Measurements from ENCODE around the gene COX11. TPM values are rescaled to one million over a fixed set of nuclear protein-coding genes. Genes with fewer than 3 reads are reported as not detected.

Gene COX11
- total RNA-seq, 1 donor from 2014 or later: 60.4 TPM

GRCh38 chr17:54920819-54921218 is 47.6 kb downstream of the COX11 start:
- intact Hi-C loops (cut with DNase I): no loop called here
- no peak for DNase-seq (ENCODE audit: missing footprints)
- no peak for ATAC-seq

DNA sequence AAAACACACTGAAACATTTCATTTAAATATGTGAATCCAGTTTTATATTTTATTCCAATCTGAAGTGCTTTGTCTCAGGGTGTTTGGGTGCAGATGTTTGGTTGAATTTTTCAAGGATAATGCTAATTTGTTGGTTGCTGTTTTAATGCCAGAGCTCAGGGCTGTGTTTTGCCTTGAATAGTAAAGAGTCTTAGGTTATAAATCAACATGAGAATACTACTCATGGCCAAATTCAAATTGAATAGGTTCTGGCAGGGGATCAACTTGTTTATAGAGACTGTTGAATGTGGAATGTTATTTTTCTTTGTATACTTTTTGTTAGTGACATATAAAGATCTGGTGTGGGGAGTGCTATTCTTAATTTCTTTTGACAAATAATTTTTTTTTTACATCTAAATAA is 49.0 kb downstream of the COX11 start:
- ATAC-seq: no peak
- intact Hi-C loops (cut with DNase I): no loop called here
- no peak for DNase-seq (ENCODE audit: missing footprints)

DNA sequence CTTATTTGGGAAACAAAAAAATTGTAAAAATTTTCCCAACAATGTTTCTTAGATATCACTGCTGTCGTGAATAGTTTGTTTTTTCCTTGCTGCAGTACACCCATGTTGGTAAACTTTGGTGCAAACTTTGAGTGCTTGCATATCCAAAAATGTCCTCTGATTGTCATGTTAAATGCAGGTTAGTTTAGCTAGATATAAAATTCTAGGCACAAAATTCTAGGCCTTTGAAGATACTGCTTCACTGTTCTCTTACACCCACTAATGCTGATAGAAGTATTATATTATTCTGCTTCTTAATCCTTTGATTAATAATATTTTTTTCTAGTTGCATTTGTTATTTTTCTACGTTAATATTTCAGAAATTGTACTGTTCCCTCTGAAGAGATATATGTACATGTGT is 51.7 kb downstream of the COX11 start:
- DNase-seq (ENCODE audit: missing footprints) (no peak), ATAC-seq (no peak)
- intact Hi-C loops (cut with DNase I): no loop called here

Other genes starting within 250 kb of the COX11 start
- 10.5 TPM for gene TOM1L1, start 67.8 kb downstream of the COX11 start, total RNA-seq
- gene STXBP4, start 111 bp upstream of the COX11 start, total RNA-seq: 4.7 TPM

All from Right ventricle myocardium inferior (tissue), 1 donor.